ENCODE measurements around the gene IFT122. TPM values are rescaled to one million over a fixed set of nuclear protein-coding genes. Genes with fewer than 3 reads are reported as not detected.

Gene IFT122
- total RNA-seq, 6 donors from 2014 or later, result 23.7 to 126 (median 29.1) TPM

DNA sequence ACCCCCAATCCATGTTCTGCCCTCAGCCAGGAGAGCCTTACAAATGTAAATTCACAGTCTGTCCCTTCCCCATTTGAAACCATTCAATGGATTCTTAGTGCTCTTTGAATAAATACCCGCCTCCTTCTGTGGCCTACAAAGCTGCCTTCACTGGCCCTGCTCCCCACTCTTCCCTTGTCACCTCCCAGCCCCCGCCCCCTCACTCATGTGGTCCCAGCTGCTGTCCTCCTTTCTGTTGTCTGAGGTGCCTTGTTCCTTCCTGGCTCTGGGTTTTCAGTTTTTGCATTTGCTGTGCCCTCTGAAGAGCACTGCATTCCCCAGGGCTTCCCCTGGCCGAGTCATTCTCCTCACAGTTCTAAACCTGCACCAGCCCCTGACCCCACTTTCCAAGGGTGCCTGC is 14.8 kb upstream of the IFT122 start:
- no peak for ATAC-seq (ENCODE audit: low FRiP score in 2 of 2)
- 83 to 86% methylated on average over 3 of the region's 3 CpGs for WGBS, 2 donors
- no peak for TF ChIP-seq POLR2AphosphoS5 (IDR thresholded peaks at IDR 0.05)
- TF ChIP-seq, protein P1, sequence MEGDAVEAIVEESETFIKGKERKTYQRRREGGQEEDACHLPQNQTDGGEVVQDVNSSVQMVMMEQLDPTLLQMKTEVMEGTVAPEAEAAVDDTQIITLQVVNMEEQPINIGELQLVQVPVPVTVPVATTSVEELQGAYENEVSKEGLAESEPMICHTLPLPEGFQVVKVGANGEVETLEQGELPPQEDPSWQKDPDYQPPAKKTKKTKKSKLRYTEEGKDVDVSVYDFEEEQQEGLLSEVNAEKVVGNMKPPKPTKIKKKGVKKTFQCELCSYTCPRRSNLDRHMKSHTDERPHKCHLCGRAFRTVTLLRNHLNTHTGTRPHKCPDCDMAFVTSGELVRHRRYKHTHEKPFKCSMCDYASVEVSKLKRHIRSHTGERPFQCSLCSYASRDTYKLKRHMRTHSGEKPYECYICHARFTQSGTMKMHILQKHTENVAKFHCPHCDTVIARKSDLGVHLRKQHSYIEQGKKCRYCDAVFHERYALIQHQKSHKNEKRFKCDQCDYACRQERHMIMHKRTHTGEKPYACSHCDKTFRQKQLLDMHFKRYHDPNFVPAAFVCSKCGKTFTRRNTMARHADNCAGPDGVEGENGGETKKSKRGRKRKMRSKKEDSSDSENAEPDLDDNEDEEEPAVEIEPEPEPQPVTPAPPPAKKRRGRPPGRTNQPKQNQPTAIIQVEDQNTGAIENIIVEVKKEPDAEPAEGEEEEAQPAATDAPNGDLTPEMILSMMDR (IDR thresholded peaks at IDR 0.05), result no peak
- TF ChIP-seq EP300 (IDR thresholded peaks at IDR 0.05), result no peak
- TF ChIP-seq POLR2A (IDR thresholded peaks at IDR 0.05), result no peak
- no peak for DNase-seq
- Histone ChIP-seq H3K9me3 (no peaks in the 10 kb centered on the region), H3K4me1 (peaks cover 13 to 19% (median 15%) of the 10 kb centered on the region in 4 donors), H3K36me3 (peaks cover 0 to under 1% (median 0%) of the 10 kb centered on the region in 4 donors), H3K27me3 (no peaks in the 10 kb centered on the region), H3K27ac (no peak overlapping the region), H3K4me3 (no peak overlapping the region)

DNA sequence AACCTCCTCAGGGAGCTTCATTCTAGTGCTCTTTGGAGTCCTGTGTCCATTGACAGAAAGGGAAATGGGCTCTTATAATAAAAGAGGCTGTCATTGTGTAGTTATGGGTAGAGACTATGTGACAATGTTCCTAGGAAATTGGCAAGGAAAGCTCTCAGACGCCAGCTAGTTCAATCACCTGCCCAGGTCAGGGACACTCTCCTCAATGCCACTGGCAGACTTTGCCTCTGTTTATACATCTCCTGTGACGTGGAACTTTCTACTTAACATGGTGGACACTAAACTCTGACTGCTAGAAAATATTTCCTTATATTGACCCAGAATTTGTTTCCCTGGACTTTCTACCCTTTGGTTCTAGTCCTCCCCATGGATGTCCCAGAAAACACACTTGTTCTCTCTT is 14.4 kb upstream of the IFT122 start:
- ATAC-seq (ENCODE audit: low FRiP score in 2 of 2) (no peak), DNase-seq (no peak)
- Histone ChIP-seq H3K27me3 (no peaks in the 10 kb centered on the region), H3K4me3 (no peak overlapping the region), H3K36me3 (peaks cover 0 to 4% (median under 1%) of the 10 kb centered on the region in 4 donors), H3K4me1 (peaks cover 13 to 19% (median 15%) of the 10 kb centered on the region in 4 donors), H3K9me3 (no peaks in the 10 kb centered on the region), H3K27ac (no peak overlapping the region)
- WGBS, 2 donors, result 80 to 98% methylated on average over 2 of the region's 2 CpGs
- TF ChIP-seq POLR2AphosphoS5 (IDR thresholded peaks at IDR 0.05) (no peak), POLR2A (IDR thresholded peaks at IDR 0.05) (no peak), EP300 (IDR thresholded peaks at IDR 0.05) (no peak)
- TF ChIP-seq, protein P1 (IDR thresholded peaks at IDR 0.05), result no peak

DNA sequence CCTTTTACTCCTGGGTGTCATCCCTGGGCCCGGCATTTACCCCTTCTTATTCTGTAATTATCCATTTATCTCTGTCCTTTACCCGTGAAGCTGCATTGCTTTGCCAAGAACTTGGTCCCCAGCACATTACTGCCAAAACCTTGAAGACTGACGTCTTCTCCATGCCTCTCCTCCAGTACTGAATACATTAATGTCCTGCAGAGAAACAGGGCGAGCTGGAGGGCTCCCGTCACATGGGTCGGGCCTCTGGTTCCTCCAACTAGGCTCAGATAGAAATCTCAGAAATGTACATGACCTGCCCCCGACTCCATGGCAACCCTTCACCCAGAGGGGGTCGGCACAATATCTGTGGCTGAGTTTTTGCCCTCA is 12.0 kb upstream of the IFT122 start:
- no peak overlapping the region for H3K27ac ChIP-seq
- ATAC-seq (ENCODE audit: low FRiP score in 2 of 2), result peak; percentile 16 to 31
- DNase-seq, result no peak
- peaks cover 13 to 19% (median 15%) of the 10 kb centered on the region in 4 donors for H3K4me1 ChIP-seq
- WGBS, 2 donors, result 14 to 28% methylated on average over 3 to 8 of the region's 8 CpGs
- H3K36me3 ChIP-seq, result peaks cover 17 to 28% (median 22%) of the 10 kb centered on the region in 4 donors
- H3K4me3 ChIP-seq, result peak overlapping the region; percentile 39 to 67 (median 54)
- no peaks in the 10 kb centered on the region for H3K27me3 ChIP-seq
- TF ChIP-seq POLR2AphosphoS5 (IDR thresholded peaks at IDR 0.05), result no peak
- TF ChIP-seq POLR2A (IDR thresholded peaks at IDR 0.05), result no peak
- TF ChIP-seq EP300 (IDR thresholded peaks at IDR 0.05), result no peak
- TF ChIP-seq, protein P1 (IDR thresholded peaks at IDR 0.05), result no peak
- no peaks in the 10 kb centered on the region for H3K9me3 ChIP-seq

DNA sequence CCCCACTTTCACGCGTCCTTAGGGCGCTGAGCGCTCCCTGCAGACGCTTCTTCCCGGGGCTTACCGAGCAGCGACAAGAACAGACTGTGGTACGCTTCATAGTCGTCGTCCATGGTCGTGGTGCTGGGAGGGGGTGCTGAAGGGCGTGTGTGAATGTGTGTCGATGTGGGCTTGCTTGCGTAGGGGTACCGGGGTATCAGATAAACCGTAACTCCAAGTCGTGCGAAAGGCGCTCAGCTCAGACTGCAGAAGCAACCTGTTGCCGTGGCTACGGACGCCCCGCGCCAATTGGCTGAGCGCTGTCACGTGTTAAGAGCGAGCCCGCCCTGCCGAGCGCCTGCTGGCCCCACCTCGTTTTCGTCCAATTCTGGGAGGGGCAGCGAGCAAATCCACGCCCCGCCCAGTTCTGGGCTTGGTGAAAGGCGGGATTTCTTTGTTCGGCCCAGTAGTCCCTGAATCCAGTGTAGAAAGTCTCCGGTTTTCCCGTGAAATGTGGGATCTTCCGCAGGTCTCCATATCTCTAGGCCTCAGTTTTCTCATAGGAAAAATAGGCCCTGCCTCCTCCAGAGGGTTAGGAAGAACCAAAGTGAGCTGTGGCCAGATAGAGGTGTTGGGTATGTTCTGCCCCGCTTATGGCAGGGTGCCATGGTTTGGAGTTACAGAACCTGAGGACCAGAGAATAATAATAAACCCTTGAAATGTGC is 11.5 kb upstream of the IFT122 start, which contains the start of gene EFCAB12:
Gene EFCAB12 (minus strand): TSS at position 261 of the 704 bp plus-strand sequence. CDS start 148 bp downstream, at position 113.
- 2 to 5% methylated on average over 18 to 42 of the region's 42 CpGs for WGBS, 2 donors
- DNase-seq (peak; percentile 99 to 100), ATAC-seq (ENCODE audit: low FRiP score in 2 of 2) (peak; percentile 96 to 99)
- no peaks in the 10 kb centered on the region for H3K9me3 ChIP-seq
- no peaks in the 10 kb centered on the region for H3K27me3 ChIP-seq
- H3K27ac ChIP-seq, result peak within 1 kb of the TSS in 3 of 4 donors; percentile 41 to 72 (median 50)
- TF ChIP-seq POLR2A (IDR thresholded peaks at IDR 0.05) (peak in 1 of 4 donors; percentile 55), POLR2AphosphoS5 (IDR thresholded peaks at IDR 0.05) (no peak)
- TF ChIP-seq, protein P1 (IDR thresholded peaks at IDR 0.05), result no peak
- peaks cover 19 to 34% (median 26%) of the 10 kb centered on the region in 4 donors for H3K36me3 ChIP-seq
- peaks cover 13 to 19% (median 15%) of the 10 kb centered on the region in 4 donors for H3K4me1 ChIP-seq
- H3K4me3 ChIP-seq, result peak within 1 kb of the TSS; percentile 39 to 67 (median 54)

All from upper lobe of left lung (tissue), 6 donors.